Sigmoid colon (tissue), 7 donors: ENCODE results near the gene CFAP161. TPM values are rescaled to one million over a fixed set of nuclear protein-coding genes. Genes with fewer than 3 reads are reported as not detected.

Experiments
- DNase-seq: peaks from one replicate; pipeline ENCODE4 v3.0.0-alpha.2; 2019
- H3K27ac ChIP-seq, 4 donors: fragments of 200-600 bp; sonication (generic); one replicate each; pipeline ENCODE4 v1.5.1; 2016 to 2019; ENCODE audit warnings: mild to moderate bottlenecking in 1 of 4
- H3K27me3 ChIP-seq, 3 donors: fragments of 200-600 bp; sonication (generic); one replicate each; pipeline ENCODE4 v1.5.1; 2019; ENCODE audit warnings: mild to moderate bottlenecking in 1 of 3
- H3K36me3 ChIP-seq, 4 donors: fragments of 200-600 bp; sonication (generic); one replicate each; pipeline ENCODE4 v1.5.1; 2016 to 2019
- H3K4me1 ChIP-seq, 4 donors: fragments of 200-600 bp; sonication (generic); one replicate each; pipeline ENCODE4 v1.5.1; 2017 to 2019
- H3K4me3 ChIP-seq, 4 donors: fragments of 200-600 bp; sonication (generic); one replicate each; pipeline ENCODE4 v1.5.1; 2017 to 2019; ENCODE audit warnings: mild to moderate bottlenecking in 2 of 4, moderate library complexity in 1 of 4
- H3K9me3 ChIP-seq, 4 donors: fragments of 200-600 bp in 3 of 4; sonication (generic) in 3 of 4; one replicate each; pipeline versions ENCODE4 v1.5.1 to v1.6.1; 2013 to 2019
- CTCF ChIP-seq, 4 experiments: fragments of 450-650 bp in 3 of 4; fragments of 200-600 bp in 1 of 4; IDR thresholded peaks; one replicate each; pipeline ENCODE4 v1.5.1; 2016 to 2019; ENCODE audit warnings: antibody characterized with exemption in 4 of 4, mild to moderate bottlenecking in 3 of 4, moderate library complexity in 2 of 4
- EP300 ChIP-seq, 4 donors: sonication (generic); formaldehyde crosslinking; IDR thresholded peaks; one replicate each; pipeline ENCODE4 v1.6.1; 2017; ENCODE audit warnings: antibody characterized with exemption in 4 of 4
- POLR2A ChIP-seq, 2 donors: fragments of 450-650 bp; IDR thresholded peaks; one replicate each; pipeline ENCODE4 v1.6.1; 2016; ENCODE audit warnings: antibody characterized with exemption in 2 of 2, mild to moderate bottlenecking in 2 of 2, moderate library complexity in 2 of 2
- POLR2AphosphoS5 ChIP-seq, 4 donors: sonication (generic); formaldehyde crosslinking; IDR thresholded peaks; one replicate each; pipeline ENCODE4 v1.6.1; 2017; ENCODE audit warnings: antibody characterized with exemption in 4 of 4
- WGBS, 2 donors: extraction: QIAGEN DNeasy Blood & Tissue Kit; methylation state at CpG; one replicate each; pipeline ENCODE4 v1.1.7; 2013; 5-methylcytosine and 5-hydroxymethylcytosine counted together
- intact Hi-C: fragments of 100-400 bp; cut with DNase I; formaldehyde crosslinking; loops from one replicate; pipeline ENCODE4 v1.15.1; 2023
- polyA plus RNA-seq, 3 donors: library from polyadenylated mRNA; stranded (reverse); fragments of 200-250 nt; gene quantifications; one replicate each; pipeline ENCODE4 v1.2.3, GENCODE V29; 2013
- total RNA-seq, 4 donors: library from RNA; depleted of rRNA; stranded (reverse); fragments of >200 nt; gene quantifications; one replicate each; pipeline ENCODE4 v1.1.0, GENCODE V29; 2016
- donor health status: healthy with polysubstance abuse.
- donor health status: Bipolar disorder and iron deficiency.
- donor health status: healthy.

CFAP161 gene
- total and polyA plus RNA-seq, 7 donors: 2.1 TPM; not detected in 6

DNA sequence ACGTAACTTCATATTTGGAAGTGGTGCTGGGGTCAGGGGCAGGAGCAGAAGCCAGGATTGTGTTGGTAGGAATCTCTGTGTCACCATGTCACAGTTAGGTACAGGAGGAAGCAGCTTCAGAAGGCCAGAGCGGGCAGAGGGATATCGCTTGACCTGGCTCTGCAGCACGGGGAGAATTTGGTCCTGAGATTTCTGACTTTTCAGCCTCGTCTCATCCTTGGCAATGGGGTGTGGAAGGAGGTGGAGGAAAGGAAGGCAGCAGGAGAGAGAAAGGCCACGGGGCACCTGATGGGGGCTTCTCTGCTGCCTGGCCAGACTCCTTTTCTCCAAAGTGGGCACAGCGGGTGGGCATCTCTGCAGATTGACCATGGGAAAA, 63.2 kb downstream of the CFAP161 start:
- H3K4me1 ChIP-seq: no peaks in the 10 kb centered on the region
- no peak for TF ChIP-seq POLR2AphosphoS5 (IDR thresholded peaks at IDR 0.05)
- no peak for TF ChIP-seq POLR2A (IDR thresholded peaks at IDR 0.05)
- no peak for TF ChIP-seq CTCF (IDR thresholded peaks at IDR 0.05)
- TF ChIP-seq EP300 (IDR thresholded peaks at IDR 0.05): no peak
- WGBS, 2 donors: 77 to 84% methylated on average over 7 of the region's 7 CpGs
- H3K27ac ChIP-seq: no peak overlapping the region
- intact Hi-C loops: no loop called here
- no peak overlapping the region for H3K4me3 ChIP-seq
- no peaks in the 10 kb centered on the region for H3K36me3 ChIP-seq
- H3K9me3 ChIP-seq: no peaks in the 10 kb centered on the region
- H3K27me3 ChIP-seq: no peaks in the 10 kb centered on the region
- DNase-seq: no peak

GRCh38 chr15:81197688-81198281, 63.7 kb downstream of the CFAP161 start:
- DNase-seq: no peak
- H3K9me3 ChIP-seq: no peaks in the 10 kb centered on the region
- TF ChIP-seq EP300 (IDR thresholded peaks at IDR 0.05): no peak
- no peak for TF ChIP-seq CTCF (IDR thresholded peaks at IDR 0.05)
- TF ChIP-seq POLR2AphosphoS5 (IDR thresholded peaks at IDR 0.05): no peak
- TF ChIP-seq POLR2A (IDR thresholded peaks at IDR 0.05): no peak
- H3K36me3 ChIP-seq: no peaks in the 10 kb centered on the region
- WGBS, 2 donors: 53 to 70% methylated on average over 7 of the region's 7 CpGs
- no peaks in the 10 kb centered on the region for H3K27me3 ChIP-seq
- intact Hi-C loops: no loop called here
- H3K4me1 ChIP-seq: no peaks in the 10 kb centered on the region
- H3K27ac ChIP-seq: no peak overlapping the region
- no peak overlapping the region for H3K4me3 ChIP-seq

Other genes starting within 250 kb of the CFAP161 start
- gene MESD, start 144.5 kb upstream of the CFAP161 start, total RNA-seq: 10 to 100 TPM; 11.7 to 20.8 (median 15.7) TPM
- 10 to 100 TPM in 1 of 3 donors, 1 to 10 TPM in 2; 5.4 to 20.1 (median 6.9) TPM for gene MESD, start 144.5 kb upstream of the CFAP161 start, polyA plus RNA-seq
- 10 to 100 TPM; 12.5 to 18.3 (median 12.8) TPM for gene TLNRD1, start 133.3 kb upstream of the CFAP161 start, total RNA-seq
- gene TLNRD1, start 133.3 kb upstream of the CFAP161 start, polyA plus RNA-seq: 10 to 100 TPM in 1 of 3 donors, 1 to 10 TPM in 2; 6.6 to 10.6 (median 6.9) TPM
- 10 to 100 TPM in 2 of 4 donors, 1 to 10 TPM in 2; 6.2 to 26.3 (median 12.5) TPM for gene IL16, start 62.6 kb downstream of the CFAP161 start, total RNA-seq
- 10 to 100 TPM in 1 of 3 donors, 1 to 10 TPM in 2; 3.0 to 52.8 (median 6.6) TPM for gene IL16, start 62.6 kb downstream of the CFAP161 start, polyA plus RNA-seq
- gene STARD5, start 189.9 kb downstream of the CFAP161 start, total RNA-seq: 1 to 10 TPM in 3 of 4 donors, under 1 TPM in 1; 0.66 to 6.4 (median 3.0) TPM
- 10 to 100 TPM; 21.2 to 26.1 (median 22.8) TPM for gene STARD5, start 189.9 kb downstream of the CFAP161 start, polyA plus RNA-seq
- gene TMC3, start 239.9 kb downstream of the CFAP161 start, total RNA-seq: under 1 TPM; 0.55 to 0.82 (median 0.70) TPM
- gene TMC3, start 239.9 kb downstream of the CFAP161 start, polyA plus RNA-seq: under 1 TPM in 1 of 3 donors, not detected in 2; 0.25 TPM